ENCODE data around the gene DTNBP1.

Gene DTNBP1

GRCh38 chr6:15504581-15505350, 158.1 kb downstream of the DTNBP1 start (continued):
- TF ChIP-seq ZNF112 (tag by site-specific recombination; IDR thresholded peaks at IDR 0.05) (no peak), INSM2 (tag by site-specific recombination; IDR thresholded peaks at IDR 0.05) (no peak), ZNF510 (tag by site-specific recombination; IDR thresholded peaks at IDR 0.05; ENCODE audit: insufficient replicate concordance) (no peak), ZNF658 (tag by site-specific recombination; IDR thresholded peaks at IDR 0.05) (no peak), ZNF645 (tag by site-specific recombination; IDR thresholded peaks at IDR 0.05) (no peak), ZNF530 (tag by site-specific recombination; IDR thresholded peaks at IDR 0.05; ENCODE audit: low read depth) (no peak), ZNF785 (tag by site-specific recombination; IDR thresholded peaks at IDR 0.05) (no peak), ZNF791 (tag by site-specific recombination; IDR thresholded peaks at IDR 0.05) (no peak), ZNF391 (tag by site-specific recombination; IDR thresholded peaks at IDR 0.05; ENCODE audit: borderline replicate concordance, low read depth) (no peak), ZNF350 (tag by site-specific recombination; IDR thresholded peaks at IDR 0.05) (no peak), ZNF621 (tag by site-specific recombination; IDR thresholded peaks at IDR 0.05) (no peak), ZBTB21 (tag by site-specific recombination; IDR thresholded peaks at IDR 0.05) (0 out of 2 replicates have a peak, but pooled peaks have one; percentile 27), ZNF670 (tag by site-specific recombination; IDR thresholded peaks at IDR 0.05; ENCODE audit: low read depth) (no peak), ZNF600 (tag by site-specific recombination; IDR thresholded peaks at IDR 0.05) (peak; percentile 88), ZNF174 (tag by site-specific recombination; IDR thresholded peaks at IDR 0.05) (no peak), ZBTB17 (tag by site-specific recombination; IDR thresholded peaks at IDR 0.05) (no peak; the same call in 1 of the 2 replicates), ZFP41 (tag by site-specific recombination; IDR thresholded peaks at IDR 0.05; ENCODE audit: borderline replicate concordance) (no peak), ZFP69B (tag by site-specific recombination; IDR thresholded peaks at IDR 0.05) (no peak), ZBTB20 (tag by site-specific recombination; IDR thresholded peaks at IDR 0.05) (peak; percentile 31; the same call in 1 of the 2 replicates), ZNF248 (tag by site-specific recombination; IDR thresholded peaks at IDR 0.05) (no peak), ZBTB8A (tag by site-specific recombination; IDR thresholded peaks at IDR 0.05) (peak; percentile 52), ZNF626 (tag by site-specific recombination; IDR thresholded peaks at IDR 0.05) (no peak), TCF7L2 (IDR thresholded peaks at IDR 0.05; ENCODE audit: borderline replicate concordance, low read depth, low read length) (no peak), SP3 (tag by site-specific recombination; IDR thresholded peaks at IDR 0.05) (no peak)
- TF ChIP-seq, protein P1, sequence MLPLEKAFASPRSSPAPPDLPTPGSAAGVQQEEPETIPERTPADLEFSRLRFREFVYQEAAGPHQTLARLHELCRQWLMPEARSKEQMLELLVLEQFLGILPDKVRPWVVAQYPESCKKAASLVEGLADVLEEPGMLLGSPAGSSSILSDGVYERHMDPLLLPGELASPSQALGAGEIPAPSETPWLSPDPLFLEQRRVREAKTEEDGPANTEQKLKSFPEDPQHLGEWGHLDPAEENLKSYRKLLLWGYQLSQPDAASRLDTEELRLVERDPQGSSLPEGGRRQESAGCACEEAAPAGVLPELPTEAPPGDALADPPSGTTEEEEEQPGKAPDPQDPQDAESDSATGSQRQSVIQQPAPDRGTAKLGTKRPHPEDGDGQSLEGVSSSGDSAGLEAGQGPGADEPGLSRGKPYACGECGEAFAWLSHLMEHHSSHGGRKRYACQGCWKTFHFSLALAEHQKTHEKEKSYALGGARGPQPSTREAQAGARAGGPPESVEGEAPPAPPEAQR (tag by site-specific recombination; IDR thresholded peaks at IDR 0.05), result no peak
- TF ChIP-seq, protein P2, sequence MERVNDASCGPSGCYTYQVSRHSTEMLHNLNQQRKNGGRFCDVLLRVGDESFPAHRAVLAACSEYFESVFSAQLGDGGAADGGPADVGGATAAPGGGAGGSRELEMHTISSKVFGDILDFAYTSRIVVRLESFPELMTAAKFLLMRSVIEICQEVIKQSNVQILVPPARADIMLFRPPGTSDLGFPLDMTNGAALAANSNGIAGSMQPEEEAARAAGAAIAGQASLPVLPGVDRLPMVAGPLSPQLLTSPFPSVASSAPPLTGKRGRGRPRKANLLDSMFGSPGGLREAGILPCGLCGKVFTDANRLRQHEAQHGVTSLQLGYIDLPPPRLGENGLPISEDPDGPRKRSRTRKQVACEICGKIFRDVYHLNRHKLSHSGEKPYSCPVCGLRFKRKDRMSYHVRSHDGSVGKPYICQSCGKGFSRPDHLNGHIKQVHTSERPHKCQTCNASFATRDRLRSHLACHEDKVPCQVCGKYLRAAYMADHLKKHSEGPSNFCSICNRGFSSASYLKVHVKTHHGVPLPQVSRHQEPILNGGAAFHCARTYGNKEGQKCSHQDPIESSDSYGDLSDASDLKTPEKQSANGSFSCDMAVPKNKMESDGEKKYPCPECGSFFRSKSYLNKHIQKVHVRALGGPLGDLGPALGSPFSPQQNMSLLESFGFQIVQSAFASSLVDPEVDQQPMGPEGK (tag by site-specific recombination; IDR thresholded peaks at IDR 0.05), result peak; percentile 55; the same call in 1 of the 2 replicates
- TF ChIP-seq, protein P3, sequence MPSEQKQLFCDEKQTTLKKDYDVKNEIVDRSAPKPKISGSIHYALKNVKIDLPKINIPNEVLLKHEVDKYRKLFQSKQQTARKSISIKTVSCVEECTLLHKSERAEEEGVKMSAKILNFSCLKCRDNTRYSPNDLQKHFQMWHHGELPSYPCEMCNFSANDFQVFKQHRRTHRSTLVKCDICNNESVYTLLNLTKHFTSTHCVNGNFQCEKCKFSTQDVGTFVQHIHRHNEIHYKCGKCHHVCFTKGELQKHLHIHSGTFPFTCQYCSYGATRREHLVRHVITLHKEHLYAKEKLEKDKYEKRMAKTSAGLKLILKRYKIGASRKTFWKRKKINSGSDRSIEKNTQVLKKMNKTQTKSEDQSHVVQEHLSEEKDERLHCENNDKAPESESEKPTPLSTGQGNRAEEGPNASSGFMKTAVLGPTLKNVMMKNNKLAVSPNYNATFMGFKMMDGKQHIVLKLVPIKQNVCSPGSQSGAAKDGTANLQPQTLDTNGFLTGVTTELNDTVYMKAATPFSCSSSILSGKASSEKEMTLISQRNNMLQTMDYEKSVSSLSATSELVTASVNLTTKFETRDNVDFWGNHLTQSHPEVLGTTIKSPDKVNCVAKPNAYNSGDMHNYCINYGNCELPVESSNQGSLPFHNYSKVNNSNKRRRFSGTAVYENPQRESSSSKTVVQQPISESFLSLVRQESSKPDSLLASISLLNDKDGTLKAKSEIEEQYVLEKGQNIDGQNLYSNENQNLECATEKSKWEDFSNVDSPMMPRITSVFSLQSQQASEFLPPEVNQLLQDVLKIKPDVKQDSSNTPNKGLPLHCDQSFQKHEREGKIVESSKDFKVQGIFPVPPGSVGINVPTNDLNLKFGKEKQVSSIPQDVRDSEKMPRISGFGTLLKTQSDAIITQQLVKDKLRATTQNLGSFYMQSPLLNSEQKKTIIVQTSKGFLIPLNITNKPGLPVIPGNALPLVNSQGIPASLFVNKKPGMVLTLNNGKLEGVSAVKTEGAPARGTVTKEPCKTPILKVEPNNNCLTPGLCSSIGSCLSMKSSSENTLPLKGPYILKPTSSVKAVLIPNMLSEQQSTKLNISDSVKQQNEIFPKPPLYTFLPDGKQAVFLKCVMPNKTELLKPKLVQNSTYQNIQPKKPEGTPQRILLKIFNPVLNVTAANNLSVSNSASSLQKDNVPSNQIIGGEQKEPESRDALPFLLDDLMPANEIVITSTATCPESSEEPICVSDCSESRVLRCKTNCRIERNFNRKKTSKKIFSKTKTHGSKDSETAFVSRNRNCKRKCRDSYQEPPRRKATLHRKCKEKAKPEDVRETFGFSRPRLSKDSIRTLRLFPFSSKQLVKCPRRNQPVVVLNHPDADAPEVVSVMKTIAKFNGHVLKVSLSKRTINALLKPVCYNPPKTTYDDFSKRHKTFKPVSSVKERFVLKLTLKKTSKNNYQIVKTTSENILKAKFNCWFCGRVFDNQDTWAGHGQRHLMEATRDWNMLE (tag by site-specific recombination; conservative IDR thresholded peaks at IDR 0.05; ENCODE audit: low read depth), result 0 out of 2 replicates have a peak, but pooled peaks have one; percentile 27

Measured in HEK293 (cell line).